Uterus (tissue), 2 donors: ENCODE data around the gene C1orf21.

Source experiments
- CTCF ChIP-seq, 4 experiments: fragments of 200-600 bp in 2 of 4; fragments of 450-650 bp in 2 of 4; sonication (generic) in 2 of 4; IDR thresholded peaks; one replicate each; pipeline ENCODE4 v1.5.1; 2016 to 2019; ENCODE audit warnings: antibody characterized with exemption in 4 of 4, mild to moderate bottlenecking in 2 of 4, moderate library complexity in 1 of 4
- POLR2A ChIP-seq, 2 donors: fragments of 450-650 bp; IDR thresholded peaks; one replicate each; pipeline ENCODE4 v1.6.1; 2016; ENCODE audit warnings: antibody characterized with exemption in 2 of 2, mild to moderate bottlenecking in 1 of 2, moderate library complexity in 1 of 2

GRCh38 chr1:184513966-184514365, 127.1 kb downstream of the C1orf21 start:
- no peak for TF ChIP-seq CTCF (IDR thresholded peaks at IDR 0.05)
- no peak for TF ChIP-seq POLR2A (IDR thresholded peaks at IDR 0.05)
